ENCODE results near the gene CCBE1. TPM values are rescaled to one million over a fixed set of nuclear protein-coding genes. Genes with fewer than 3 reads are reported as not detected.

CCBE1 gene
- total RNA-seq, 2 experiments from 2014 or later: 0.14 TPM; not detected in 1

DNA sequence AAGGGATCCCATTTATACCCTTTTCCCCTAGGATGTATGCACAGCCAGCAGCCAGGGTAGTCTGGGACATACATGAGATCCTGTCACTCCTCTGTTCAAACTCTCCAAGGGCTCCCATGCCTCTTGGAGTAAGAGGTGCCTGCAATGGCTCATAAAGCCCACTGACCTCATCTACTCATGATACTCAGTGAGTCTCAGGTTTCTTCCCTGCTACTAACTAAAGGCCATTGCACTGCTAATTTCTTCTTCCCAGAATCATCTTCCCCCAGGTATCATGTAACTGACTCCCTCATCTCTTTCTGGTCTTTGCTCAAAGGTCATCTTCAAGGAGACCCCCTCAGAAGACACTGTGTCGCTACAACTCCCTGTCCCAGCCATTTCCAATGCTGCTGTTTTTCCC, 68.2 kb downstream of the CCBE1 start:
- Mint-ChIP-seq H3K9me3 (ENCODE audit: low read depth) (peaks cover 4% of the 10 kb centered on the region), H3K36me3 (ENCODE audit: low read depth) (no peaks in the 10 kb centered on the region), H3K27ac (no peak overlapping the region), H3K27me3 (peaks cover 7% of the 10 kb centered on the region), H3K4me3 (no peak overlapping the region), H3K4me1 (no peaks in the 10 kb centered on the region)
- ATAC-seq (no peak), DNase-seq (no peak)
- ChIA-PET POLR2A (no interaction called here), CTCF (no interaction called here)
- intact Hi-C loops (cut with DNase I, micrococcal nuclease): no loop called here

DNA sequence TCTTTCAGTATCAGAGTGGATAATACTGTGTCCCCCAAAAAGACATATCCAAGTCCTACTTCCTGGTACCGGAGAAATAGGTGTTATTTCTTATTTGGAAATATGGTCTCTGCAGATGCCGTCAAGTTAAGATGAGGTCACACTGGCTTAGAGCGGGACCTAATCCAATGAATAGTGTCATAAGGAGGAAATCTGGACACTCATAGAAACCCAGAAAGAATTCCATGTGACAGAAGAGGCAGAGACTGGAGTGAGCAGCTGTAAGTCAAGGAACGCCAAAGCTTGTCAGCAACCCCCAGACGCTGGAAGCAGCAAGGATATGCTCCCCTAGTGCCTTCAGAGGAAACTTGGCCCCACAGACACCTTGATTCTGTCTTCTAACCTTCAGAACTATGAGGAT, 69.8 kb downstream of the CCBE1 start:
- POLR2A ChIA-PET: no interaction called here
- Mint-ChIP-seq H3K27me3 (peaks cover 7% of the 10 kb centered on the region), H3K4me1 (no peaks in the 10 kb centered on the region)

GRCh38 chr18:59624369-59624765, 72.9 kb downstream of the CCBE1 start:
- CTCF ChIA-PET: no interaction called here
- no peak overlapping the region for H3K4me3 Mint-ChIP-seq
- ATAC-seq (no peak), DNase-seq (no peak)
- H3K27me3 Mint-ChIP-seq: peaks cover 10% of the 10 kb centered on the region
- intact Hi-C loops (cut with DNase I, micrococcal nuclease): no loop called here
- POLR2A ChIA-PET: interaction anchor here (0.6 kb wide), 1 partner anchor 21 kb away, joined by 3 read pairs; no protein-coding TSS in a partner anchor
- H3K4me1 Mint-ChIP-seq: no peaks in the 10 kb centered on the region
- H3K27ac Mint-ChIP-seq: no peak overlapping the region
- H3K9me3 Mint-ChIP-seq (ENCODE audit: low read depth): peaks cover under 1% of the 10 kb centered on the region
- no peaks in the 10 kb centered on the region for H3K36me3 Mint-ChIP-seq (ENCODE audit: low read depth)

More for the DNA sequence above, 69.8 kb downstream of the CCBE1 start:
- H3K36me3 Mint-ChIP-seq (ENCODE audit: low read depth): no peaks in the 10 kb centered on the region
- CTCF ChIA-PET: no interaction called here
- intact Hi-C loops (cut with DNase I, micrococcal nuclease): no loop called here
- ATAC-seq (no peak), DNase-seq (no peak)
- no peak overlapping the region for H3K4me3 Mint-ChIP-seq
- peaks cover 4% of the 10 kb centered on the region for H3K9me3 Mint-ChIP-seq (ENCODE audit: low read depth)
- H3K27ac Mint-ChIP-seq: no peak overlapping the region

DNA sequence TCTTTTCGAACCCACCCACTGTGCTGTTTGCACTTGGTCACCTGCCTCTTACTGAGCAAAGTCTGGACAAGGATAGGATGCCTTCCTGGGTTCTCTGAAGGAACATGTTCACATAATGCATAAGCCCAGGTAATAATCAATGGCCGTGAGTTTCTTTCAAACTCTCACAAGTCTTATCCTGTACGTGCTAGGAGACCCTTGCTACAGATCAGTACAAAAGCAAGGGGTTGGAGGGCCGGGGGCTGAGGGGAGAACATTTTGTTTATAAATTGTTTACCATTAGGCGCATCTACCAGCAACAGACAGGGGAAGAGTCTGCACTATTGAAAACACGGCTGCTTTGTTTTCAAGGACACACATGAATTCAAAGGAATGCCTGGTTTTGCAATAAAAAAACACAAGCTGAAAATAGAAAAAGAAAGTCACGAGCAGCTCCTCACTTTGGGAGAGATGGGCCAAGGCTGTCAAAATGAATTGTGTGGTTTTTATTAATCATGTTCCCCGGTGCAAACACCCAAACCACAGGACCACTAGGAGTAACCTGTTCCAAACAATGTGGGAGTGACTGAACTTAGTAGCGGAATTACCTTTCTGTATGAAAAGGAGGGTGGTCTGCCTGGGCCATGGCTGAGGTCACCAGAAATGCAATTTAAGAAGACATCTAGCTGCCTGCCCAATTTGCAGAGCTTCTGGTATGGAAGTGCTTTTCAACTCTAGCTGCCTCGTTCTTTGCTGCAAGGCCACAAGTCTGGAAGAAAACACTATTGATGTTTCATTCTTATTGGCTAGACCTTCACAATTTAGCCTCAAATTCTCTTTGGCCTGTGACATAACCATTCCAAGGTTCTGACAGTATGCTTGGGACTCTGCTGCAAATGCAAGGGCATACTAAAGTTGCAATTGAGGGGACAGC, 73.5 kb downstream of the CCBE1 start:
- CTCF ChIA-PET: interaction anchor here (0.7 kb wide), 1 partner anchor 201 kb away, joined by 3 read pairs; no protein-coding TSS in a partner anchor
- H3K27me3 Mint-ChIP-seq: peaks cover 9% of the 10 kb centered on the region
- no peak for DNase-seq
- no peaks in the 10 kb centered on the region for H3K36me3 Mint-ChIP-seq (ENCODE audit: low read depth)
- H3K4me1 Mint-ChIP-seq: no peaks in the 10 kb centered on the region
- H3K9me3 Mint-ChIP-seq (ENCODE audit: low read depth): no peaks in the 10 kb centered on the region
- intact Hi-C loops (cut with DNase I, micrococcal nuclease): no loop called here
- H3K4me3 Mint-ChIP-seq: no peak overlapping the region
- ATAC-seq: no peak
- H3K27ac Mint-ChIP-seq: no peak overlapping the region
- POLR2A ChIA-PET: interaction anchor here (0.6 kb wide), 1 partner anchor 20 kb away, joined by 3 read pairs; no protein-coding TSS in a partner anchor

GRCh38 chr18:59621027-59621426, 76.2 kb downstream of the CCBE1 start:
- POLR2A ChIA-PET: no interaction called here
- ATAC-seq (peak; percentile 47), DNase-seq (peak; percentile 12)
- CTCF ChIA-PET: no interaction called here
- Mint-ChIP-seq H3K27me3 (peaks cover 6% of the 10 kb centered on the region), H3K4me1 (no peaks in the 10 kb centered on the region), H3K4me3 (no peak overlapping the region), H3K27ac (no peak overlapping the region), H3K9me3 (ENCODE audit: low read depth) (no peaks in the 10 kb centered on the region), H3K36me3 (ENCODE audit: low read depth) (no peaks in the 10 kb centered on the region)
- intact Hi-C loops (cut with DNase I, micrococcal nuclease): no loop called here

DNA sequence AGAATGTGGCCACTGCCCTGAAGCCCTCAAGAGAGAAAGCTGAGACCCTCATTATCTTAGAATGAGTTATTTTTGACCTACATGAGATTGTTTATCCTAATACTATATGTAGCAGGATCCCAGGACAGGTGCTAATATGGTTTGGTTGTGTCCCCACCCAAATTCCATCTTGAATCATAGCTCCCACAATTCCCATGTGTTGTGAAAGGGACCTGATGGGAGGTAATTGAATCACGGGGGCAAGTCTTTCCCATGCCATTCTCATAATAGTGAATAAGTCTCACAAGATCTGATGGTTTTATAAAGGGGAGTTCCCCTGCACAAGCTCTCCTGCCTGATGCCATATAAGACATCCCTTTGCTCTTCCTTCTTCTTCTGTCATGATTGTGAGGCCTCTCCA, 76.8 kb downstream of the CCBE1 start:
- intact Hi-C loops (cut with DNase I, micrococcal nuclease): no loop called here
- ChIA-PET CTCF (no interaction called here), POLR2A (no interaction called here)
- H3K36me3 Mint-ChIP-seq (ENCODE audit: low read depth): no peaks in the 10 kb centered on the region
- ATAC-seq (no peak), DNase-seq (no peak)
- no peaks in the 10 kb centered on the region for H3K4me1 Mint-ChIP-seq
- no peak overlapping the region for H3K27ac Mint-ChIP-seq
- peaks cover 6% of the 10 kb centered on the region for H3K27me3 Mint-ChIP-seq
- no peaks in the 10 kb centered on the region for H3K9me3 Mint-ChIP-seq (ENCODE audit: low read depth)
- H3K4me3 Mint-ChIP-seq: no peak overlapping the region

DNA sequence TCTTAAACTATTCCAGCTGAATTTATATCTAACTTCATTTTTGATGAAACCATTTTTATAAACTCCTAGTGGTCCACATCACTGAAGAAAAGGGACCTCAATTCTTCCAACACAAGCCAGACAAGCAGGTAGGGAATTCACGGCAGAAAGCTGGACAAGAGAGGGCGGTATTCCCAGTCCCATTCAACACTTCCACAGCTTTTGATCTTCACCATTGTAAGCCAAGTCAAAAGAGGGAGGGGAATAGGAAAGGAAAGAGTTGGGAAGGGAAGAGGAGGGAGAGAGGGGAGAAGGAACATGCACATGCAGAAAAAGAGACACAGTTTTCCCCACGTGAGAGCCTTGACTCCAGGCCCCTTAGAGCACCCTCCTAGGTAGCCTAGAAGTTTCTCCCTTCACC, 77.4 kb downstream of the CCBE1 start:
- CTCF ChIA-PET: no interaction called here
- no peak for ATAC-seq
- intact Hi-C loops (cut with DNase I, micrococcal nuclease): no loop called here
- POLR2A ChIA-PET: no interaction called here
- DNase-seq: no peak
- Mint-ChIP-seq H3K36me3 (ENCODE audit: low read depth) (no peaks in the 10 kb centered on the region), H3K27me3 (peaks cover 6% of the 10 kb centered on the region), H3K9me3 (ENCODE audit: low read depth) (no peaks in the 10 kb centered on the region), H3K27ac (no peak overlapping the region), H3K4me3 (no peak overlapping the region), H3K4me1 (no peaks in the 10 kb centered on the region)

GRCh38 chr18:59617468-59617932, 79.7 kb downstream of the CCBE1 start:
- CTCF ChIA-PET: interaction anchor here (0.6 kb wide), 1 partner anchor 29 kb away, joined by 3 read pairs; no protein-coding TSS in a partner anchor
- POLR2A ChIA-PET: no interaction called here
- Mint-ChIP-seq H3K27ac (no peak overlapping the region), H3K27me3 (peaks cover 6% of the 10 kb centered on the region), H3K4me3 (no peak overlapping the region), H3K9me3 (ENCODE audit: low read depth) (no peaks in the 10 kb centered on the region), H3K4me1 (no peaks in the 10 kb centered on the region), H3K36me3 (ENCODE audit: low read depth) (no peaks in the 10 kb centered on the region)
- DNase-seq (no peak), ATAC-seq (no peak)
- intact Hi-C loops (cut with DNase I, micrococcal nuclease): no loop called here

- H3K27me3 Mint-ChIP-seq: peaks cover 2% of the 10 kb centered on the region
- POLR2A ChIA-PET: interaction anchor here (0.6 kb wide), 1 partner anchor 1926 kb away, joined by 3 read pairs; no protein-coding TSS in a partner anchor
- H3K9me3 Mint-ChIP-seq (ENCODE audit: low read depth): no peaks in the 10 kb centered on the region
- CTCF ChIA-PET: no interaction called here
- no peak overlapping the region for H3K4me3 Mint-ChIP-seq
- H3K36me3 Mint-ChIP-seq (ENCODE audit: low read depth): no peaks in the 10 kb centered on the region
- no peak overlapping the region for H3K27ac Mint-ChIP-seq
- intact Hi-C loops (cut with DNase I, micrococcal nuclease): no loop called here
- ATAC-seq (no peak), DNase-seq (no peak)
- H3K4me1 Mint-ChIP-seq: no peaks in the 10 kb centered on the region
Observed at GRCh38 chr18:59616501-59616900, 80.7 kb downstream of the CCBE1 start.

DNA sequence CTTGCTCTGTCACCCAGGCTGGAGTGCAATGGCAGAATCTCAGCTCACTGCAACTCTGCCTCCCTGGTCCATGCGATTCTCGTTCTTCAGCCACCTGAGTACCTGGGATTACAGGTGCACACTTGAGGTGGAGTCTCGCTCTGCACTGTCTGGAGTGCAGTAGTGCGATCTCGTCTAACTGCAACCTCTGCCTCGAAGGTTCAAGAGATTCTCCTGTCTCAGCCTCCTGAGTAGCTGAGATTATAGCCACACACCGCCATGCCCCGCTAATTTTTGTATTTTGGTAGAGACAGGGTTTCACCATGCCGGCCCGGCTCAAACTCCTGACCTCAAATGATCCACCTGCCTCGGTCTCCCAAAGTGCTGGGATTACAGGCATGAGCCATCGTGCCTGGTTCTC, 83.3 kb downstream of the CCBE1 start:
- ChIA-PET CTCF (interaction anchor here (0.6 kb wide), 1 partner anchor 226 kb away, joined by 6 read pairs; no protein-coding TSS in a partner anchor), POLR2A (no interaction called here)
- no peaks in the 10 kb centered on the region for H3K36me3 Mint-ChIP-seq (ENCODE audit: low read depth)
- no peaks in the 10 kb centered on the region for H3K4me1 Mint-ChIP-seq
- no peak overlapping the region for H3K4me3 Mint-ChIP-seq
- no peaks in the 10 kb centered on the region for H3K9me3 Mint-ChIP-seq (ENCODE audit: low read depth)
- H3K27ac Mint-ChIP-seq: no peak overlapping the region
- ATAC-seq: no peak
- intact Hi-C loops (cut with DNase I, micrococcal nuclease): no loop called here
- peaks cover 2% of the 10 kb centered on the region for H3K27me3 Mint-ChIP-seq
- DNase-seq: no peak

- intact Hi-C loops (cut with DNase I, micrococcal nuclease): no loop called here
Observed at GRCh38 chr18:59612381-59612780, 84.8 kb downstream of the CCBE1 start.

DNA sequence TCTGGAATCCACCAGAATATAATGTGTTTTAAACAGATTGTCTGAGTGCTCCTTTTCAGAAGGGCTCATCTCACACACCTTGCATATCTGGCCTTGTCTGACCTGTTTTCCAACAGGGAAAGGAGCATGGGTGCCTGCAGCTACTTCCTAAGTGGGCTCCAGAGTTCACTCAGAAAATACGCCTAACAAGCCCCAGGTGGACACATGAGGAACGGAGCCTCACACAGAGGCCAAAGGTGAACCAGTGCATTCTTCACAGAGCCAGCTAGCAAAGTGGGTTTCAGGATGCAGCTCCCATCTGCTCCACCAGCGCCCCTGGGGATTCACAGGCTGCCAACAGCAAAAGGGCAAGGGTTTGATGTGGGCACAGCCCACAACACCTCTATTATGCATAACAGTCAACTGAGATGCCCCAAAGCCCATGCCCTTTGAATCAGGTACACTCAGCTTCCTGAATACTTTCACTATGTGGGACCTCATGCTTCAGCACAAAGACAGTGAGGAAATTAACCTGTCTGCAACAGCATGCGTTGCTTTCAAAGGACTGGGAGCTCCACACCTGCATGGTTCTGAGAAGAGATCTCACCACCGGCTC, 86.6 kb downstream of the CCBE1 start:
- DNase-seq (no peak), ATAC-seq (no peak)
- POLR2A ChIA-PET: no interaction called here
- H3K27ac Mint-ChIP-seq: no peak overlapping the region
- H3K27me3 Mint-ChIP-seq: peaks cover 2% of the 10 kb centered on the region
- no peaks in the 10 kb centered on the region for H3K4me1 Mint-ChIP-seq
- no peaks in the 10 kb centered on the region for H3K9me3 Mint-ChIP-seq (ENCODE audit: low read depth)
- no peaks in the 10 kb centered on the region for H3K36me3 Mint-ChIP-seq (ENCODE audit: low read depth)
- CTCF ChIA-PET: interaction anchor here (0.6 kb wide), 1 partner anchor 151 kb away, joined by 4 read pairs; no protein-coding TSS in a partner anchor
- intact Hi-C loops (cut with DNase I, micrococcal nuclease): no loop called here
- H3K4me3 Mint-ChIP-seq: no peak overlapping the region

More at GRCh38 chr18:59612381-59612780, 84.8 kb downstream of the CCBE1 start:
- ATAC-seq (no peak), DNase-seq (no peak)
- no peak overlapping the region for H3K4me3 Mint-ChIP-seq
- ChIA-PET CTCF (no interaction called here), POLR2A (no interaction called here)
- H3K9me3 Mint-ChIP-seq (ENCODE audit: low read depth): no peaks in the 10 kb centered on the region
- H3K36me3 Mint-ChIP-seq (ENCODE audit: low read depth): no peaks in the 10 kb centered on the region
- H3K4me1 Mint-ChIP-seq: no peaks in the 10 kb centered on the region
- peaks cover 2% of the 10 kb centered on the region for H3K27me3 Mint-ChIP-seq
- no peak overlapping the region for H3K27ac Mint-ChIP-seq
